ENCODE measurements around the gene CASP6. TPM values are rescaled to one million over a fixed set of nuclear protein-coding genes. Genes with fewer than 3 reads are reported as not detected.

CASP6 gene
- total RNA-seq, 1 experiment from 2014 or later: 30.5 TPM

- H3K36me3 ChIP-seq (ENCODE audit: insufficient read depth, low read length, poor library complexity, severe bottlenecking): no peaks in the 10 kb centered on the region
- intact Hi-C loops (cut with micrococcal nuclease; ENCODE audit: unreplicated experiment): no loop called here
- no peak overlapping the region for H3K4me3 ChIP-seq (ENCODE audit: low read depth, low read length, poor library complexity, severe bottlenecking)
- no peaks in the 10 kb centered on the region for H3K4me1 ChIP-seq (ENCODE audit: insufficient read depth, low read length, poor library complexity, severe bottlenecking)
- no TSS peak for BruUV-seq (replicated peaks)
- DNase-seq (ENCODE audit: low spot score): no peak
- peaks cover 14% of the 10 kb centered on the region for H3K9me3 ChIP-seq (ENCODE audit: low read depth, low read length, poor library complexity, severe bottlenecking)
- no peaks in the 10 kb centered on the region for H3K27me3 ChIP-seq (replicated peaks; ENCODE audit: insufficient read depth, low read depth, low read length, poor library complexity)
- H3K27ac ChIP-seq (ENCODE audit: low read depth, low read length, poor library complexity, severe bottlenecking): no peak overlapping the region
- TF ChIP-seq CTCF (conservative IDR thresholded peaks at IDR 0.05; ENCODE audit: low read depth, low read length) (no peak), EZH2 (IDR thresholded peaks at IDR 0.05; ENCODE audit: borderline replicate concordance, low read depth, low read length, poor library complexity, severe bottlenecking) (no peak)
- ChIA-PET CTCF (no interaction called here), POLR2A (ENCODE audit: low non-redundant PET) (no interaction called here)
These were observed 54.2 kb downstream of the CASP6 start for GRCh38 chr4:109648997-109649575.

DNA sequence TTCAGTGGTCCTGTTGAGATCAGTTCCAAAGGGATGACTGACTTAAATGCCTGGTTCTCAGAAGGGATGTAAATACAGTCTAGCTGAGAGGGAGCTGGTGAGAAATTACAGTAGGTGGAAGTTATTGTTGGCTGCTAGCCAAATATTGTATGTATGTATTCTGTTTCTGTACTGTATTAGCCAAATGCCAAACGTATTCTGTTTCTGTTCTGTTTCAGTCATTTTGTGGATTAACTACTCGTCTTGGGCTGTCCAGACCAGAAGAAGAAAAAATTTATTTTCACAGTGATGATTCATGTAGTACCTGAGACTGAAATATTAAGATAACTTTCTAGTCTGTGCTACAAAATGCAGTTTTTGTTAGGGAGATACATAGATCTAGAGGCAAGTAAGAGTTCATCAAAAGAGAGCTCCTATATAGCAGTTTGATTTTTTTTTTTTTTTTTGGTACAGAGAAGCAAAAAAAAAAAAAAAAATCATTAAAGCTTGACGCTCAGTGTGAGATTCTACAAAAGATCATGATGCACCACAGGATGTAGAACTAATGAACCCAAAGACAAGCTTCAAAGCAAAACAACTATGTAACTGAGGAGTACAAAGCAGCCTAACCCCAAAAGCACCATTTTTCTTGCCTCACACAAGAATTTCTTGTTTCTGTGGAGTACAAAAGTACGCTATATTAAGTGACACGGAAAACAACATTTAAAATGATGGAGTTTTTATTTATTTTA, 54.8 kb downstream of the CASP6 start:
- Histone ChIP-seq H3K36me3 (ENCODE audit: insufficient read depth, low read length, poor library complexity, severe bottlenecking) (no peaks in the 10 kb centered on the region), H3K9me3 (ENCODE audit: low read depth, low read length, poor library complexity, severe bottlenecking) (peaks cover 14% of the 10 kb centered on the region), H3K27me3 (replicated peaks; ENCODE audit: insufficient read depth, low read depth, low read length, poor library complexity) (no peaks in the 10 kb centered on the region), H3K4me1 (ENCODE audit: insufficient read depth, low read length, poor library complexity, severe bottlenecking) (no peaks in the 10 kb centered on the region), H3K27ac (ENCODE audit: low read depth, low read length, poor library complexity, severe bottlenecking) (no peak overlapping the region), H3K4me3 (ENCODE audit: low read depth, low read length, poor library complexity, severe bottlenecking) (no peak overlapping the region)
- TF ChIP-seq CTCF (conservative IDR thresholded peaks at IDR 0.05; ENCODE audit: low read depth, low read length) (no peak), EZH2 (IDR thresholded peaks at IDR 0.05; ENCODE audit: borderline replicate concordance, low read depth, low read length, poor library complexity, severe bottlenecking) (no peak)
- ChIA-PET CTCF (no interaction called here), POLR2A (ENCODE audit: low non-redundant PET) (no interaction called here)
- intact Hi-C loops (cut with micrococcal nuclease; ENCODE audit: unreplicated experiment): no loop called here
- DNase-seq (ENCODE audit: low spot score): no peak
- BruUV-seq (replicated peaks): no TSS peak

DNA sequence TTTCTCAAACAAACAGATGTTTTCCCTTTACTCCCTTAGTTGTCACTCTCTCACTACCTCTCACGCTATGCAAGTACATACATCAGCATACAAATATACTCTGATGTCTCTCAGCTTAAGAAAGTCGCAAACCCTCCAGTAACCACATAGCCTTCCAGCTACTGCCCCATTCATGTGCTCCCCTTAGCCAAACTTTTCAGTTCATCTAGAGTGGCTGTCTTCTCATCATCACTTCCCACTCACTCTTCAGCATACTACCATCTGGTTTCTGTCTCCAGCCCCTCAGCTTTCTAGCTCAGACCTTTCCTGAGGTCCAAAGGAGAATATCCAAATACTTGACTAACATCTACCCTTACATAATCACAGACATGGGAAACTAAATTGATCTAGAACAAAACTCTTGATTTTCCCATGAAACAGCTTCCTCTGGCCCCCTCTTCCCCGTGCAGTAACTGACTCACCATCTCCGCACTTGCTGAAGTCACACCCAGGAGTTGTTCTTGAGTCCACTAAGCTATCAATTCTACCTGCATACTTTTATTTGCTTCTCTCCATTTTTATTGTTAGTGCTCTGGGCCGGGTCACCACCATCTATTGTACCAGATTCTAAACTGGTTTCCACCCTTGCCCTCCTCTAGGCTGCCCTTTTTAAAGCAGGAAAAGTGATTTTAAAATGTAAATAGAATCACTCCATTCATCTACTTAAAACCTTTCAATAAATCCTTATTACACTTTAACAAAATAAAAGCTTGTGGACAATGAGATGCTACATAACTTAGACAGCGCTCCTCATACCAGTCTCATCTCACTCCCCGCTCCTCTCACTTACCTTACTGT, 57.2 kb downstream of the CASP6 start:
- ChIA-PET POLR2A (ENCODE audit: low non-redundant PET) (no interaction called here), CTCF (no interaction called here)
- H3K4me3 ChIP-seq (ENCODE audit: low read depth, low read length, poor library complexity, severe bottlenecking): no peak overlapping the region
- BruUV-seq (replicated peaks): no TSS peak
- H3K27me3 ChIP-seq (replicated peaks; ENCODE audit: insufficient read depth, low read depth, low read length, poor library complexity): no peaks in the 10 kb centered on the region
- intact Hi-C loops (cut with micrococcal nuclease; ENCODE audit: unreplicated experiment): no loop called here
- DNase-seq (ENCODE audit: low spot score): no peak
- H3K27ac ChIP-seq (ENCODE audit: low read depth, low read length, poor library complexity, severe bottlenecking): no peak overlapping the region
- peaks cover 8% of the 10 kb centered on the region for H3K9me3 ChIP-seq (ENCODE audit: low read depth, low read length, poor library complexity, severe bottlenecking)
- no peak for TF ChIP-seq CTCF (conservative IDR thresholded peaks at IDR 0.05; ENCODE audit: low read depth, low read length)
- TF ChIP-seq EZH2 (IDR thresholded peaks at IDR 0.05; ENCODE audit: borderline replicate concordance, low read depth, low read length, poor library complexity, severe bottlenecking): no peak
- H3K4me1 ChIP-seq (ENCODE audit: insufficient read depth, low read length, poor library complexity, severe bottlenecking): peaks cover 9% of the 10 kb centered on the region
- no peaks in the 10 kb centered on the region for H3K36me3 ChIP-seq (ENCODE audit: insufficient read depth, low read length, poor library complexity, severe bottlenecking)

All from A673 (cell line).